ENCODE measurements around the gene ISCA1. TPM values are rescaled to one million over a fixed set of nuclear protein-coding genes. Genes with fewer than 3 reads are reported as not detected.

ISCA1 gene
- total and polyA plus RNA-seq, 2 of the 8 experiments (the other 6 are each of a cell fraction or from before 2014, with no cell fraction given), result 35.0 to 40.0 TPM

DNA sequence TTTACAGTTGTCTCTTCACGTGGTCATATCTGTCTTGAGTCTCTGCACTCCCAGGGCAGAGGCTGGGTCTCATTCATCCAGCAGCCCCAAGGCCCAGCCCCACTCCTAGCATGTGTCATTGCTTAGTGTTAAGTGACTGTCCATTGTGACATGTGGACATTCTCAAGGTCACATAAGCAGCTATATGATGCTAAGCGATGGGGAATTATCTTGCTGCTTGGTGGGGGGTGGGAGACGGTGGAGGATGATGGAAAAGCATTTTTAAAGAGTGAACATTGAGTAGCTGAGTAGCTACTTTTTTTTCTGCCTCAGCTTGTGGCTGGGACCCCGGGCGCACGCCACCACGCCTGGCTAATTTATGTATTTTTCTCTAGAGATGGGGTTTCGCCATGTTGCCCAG lies 22.8 kb downstream of the ISCA1 start, which contains the start of gene C9orf153 (continued):
- no peak for TF ChIP-seq RFX5 (IDR thresholded peaks at IDR 0.05; ENCODE audit: borderline replicate concordance, low read depth, low read length)
- no peak for TF ChIP-seq JUN (IDR thresholded peaks at IDR 0.05; ENCODE audit: low read depth, low read length)
- TF ChIP-seq SIN3A (conservative IDR thresholded peaks at IDR 0.05 in 1 of 2, IDR thresholded peaks at IDR 0.05 in 1 of 2; ENCODE audit: low read depth in 1 of 2, low read length in 2 of 2), result no peak
- TF ChIP-seq EZH2 (IDR thresholded peaks at IDR 0.05; ENCODE audit: low read depth, low read length, severe bottlenecking), result no peak

Measured in H1 (cell line).